ENCODE data around the gene SLBP. TPM values are rescaled to one million over a fixed set of nuclear protein-coding genes. Genes with fewer than 3 reads are reported as not detected.
"Not testable (repeated sequence)": the region's sequence is repeated elsewhere in the genome, so short reads cannot be mapped to it uniquely, and the experiment has no call there.

The SLBP gene
- polyA plus RNA-seq, 1 donor: 42.9 TPM

DNA sequence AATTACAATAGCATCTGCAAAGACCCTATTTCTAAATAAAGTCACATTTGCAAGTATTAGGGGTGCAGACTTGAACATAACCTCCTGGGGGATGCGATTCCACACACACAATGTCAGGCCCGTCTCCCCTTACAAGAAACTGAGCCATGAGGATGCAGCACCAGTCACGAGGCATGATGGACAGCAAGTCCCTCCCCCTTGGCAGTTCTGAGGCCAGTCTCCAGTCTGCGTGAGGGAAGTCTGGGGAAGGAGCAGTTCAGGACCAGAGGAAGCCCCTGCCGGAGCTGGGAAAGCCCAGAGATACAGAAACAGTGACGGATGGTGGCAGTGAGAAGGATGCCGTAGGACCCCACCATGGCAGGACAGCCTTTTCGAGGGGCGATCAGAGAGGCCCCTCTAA is 37.4 kb downstream of the SLBP start:
- Histone ChIP-seq H3K36me3 (ENCODE audit: control insufficient read depth, insufficient read depth, low read length) (no peaks in the 10 kb centered on the region), H3K27ac (ENCODE audit: low read length) (no peak overlapping the region), H3K27me3 (ENCODE audit: control insufficient read depth, insufficient read depth, low read length) (no peaks in the 10 kb centered on the region), H3K4me3 (ENCODE audit: low read length) (no peak overlapping the region), H3K4me1 (ENCODE audit: control insufficient read depth, insufficient read depth, low read length) (no peaks in the 10 kb centered on the region), H3K9me3 (ENCODE audit: control insufficient read depth, low read depth, low read length) (no peaks in the 10 kb centered on the region)
- no peak for DNase-seq
- no CpG with 5 or more reads among the region's 9 CpGs for WGBS (ENCODE audit: insufficient coverage, low lambda C conversion rate)

DNA sequence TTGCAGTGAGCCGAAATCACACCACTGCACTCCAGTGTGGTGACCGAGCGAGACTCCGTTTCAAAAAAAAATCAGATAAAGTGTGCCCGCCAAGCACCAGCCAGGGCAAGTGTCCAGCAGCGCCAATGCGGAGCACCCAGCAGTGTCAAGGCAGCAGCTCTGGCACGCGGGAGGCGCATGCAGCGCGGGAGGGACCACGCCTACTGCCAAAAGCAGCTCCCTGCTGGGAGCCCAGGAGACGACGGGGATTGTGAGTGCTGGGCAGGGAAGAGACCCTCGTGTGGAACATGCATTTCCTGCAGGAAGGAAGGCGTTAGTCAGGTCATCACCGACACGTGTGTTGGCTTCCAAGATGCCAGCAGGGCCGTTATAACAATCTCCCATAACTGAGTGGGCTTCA is 38.4 kb downstream of the SLBP start:
- Histone ChIP-seq H3K27ac (ENCODE audit: low read length) (no peak overlapping the region), H3K27me3 (ENCODE audit: control insufficient read depth, insufficient read depth, low read length) (no peaks in the 10 kb centered on the region), H3K36me3 (ENCODE audit: control insufficient read depth, insufficient read depth, low read length) (no peaks in the 10 kb centered on the region), H3K4me3 (ENCODE audit: low read length) (no peak overlapping the region), H3K9me3 (ENCODE audit: control insufficient read depth, low read depth, low read length) (no peaks in the 10 kb centered on the region), H3K4me1 (ENCODE audit: control insufficient read depth, insufficient read depth, low read length) (no peaks in the 10 kb centered on the region)
- no CpG with 5 or more reads among the region's 20 CpGs for WGBS (ENCODE audit: insufficient coverage, low lambda C conversion rate)
- DNase-seq: no peak

DNA sequence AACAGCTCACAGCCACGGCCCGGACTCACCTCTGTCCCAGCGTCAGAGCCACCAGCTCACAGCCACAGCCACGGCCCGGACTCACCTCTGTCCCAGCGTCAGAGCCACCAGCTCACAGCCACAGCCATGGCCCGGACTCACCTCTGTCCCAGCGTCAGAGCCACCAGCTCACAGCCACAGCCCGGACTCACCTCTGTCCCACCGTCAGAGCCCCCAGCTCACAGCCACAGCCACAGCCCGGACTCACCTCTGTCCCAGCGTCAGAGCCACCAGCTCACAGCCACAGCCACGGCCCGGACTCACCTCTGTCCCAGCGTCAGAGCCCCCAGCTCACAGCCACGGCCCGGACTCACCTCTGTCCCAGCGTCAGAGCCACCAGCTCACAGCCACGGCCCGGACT is 41.1 kb downstream of the SLBP start:
- WGBS (ENCODE audit: insufficient coverage, low lambda C conversion rate): no CpG with 5 or more reads among the region's 20 CpGs
- H3K27ac ChIP-seq (ENCODE audit: low read length); DNase-seq; H3K4me1 ChIP-seq (ENCODE audit: control insufficient read depth, insufficient read depth, low read length); H3K9me3 ChIP-seq (ENCODE audit: control insufficient read depth, low read depth, low read length); H3K4me3 ChIP-seq (ENCODE audit: low read length); H3K36me3 ChIP-seq (ENCODE audit: control insufficient read depth, insufficient read depth, low read length); H3K27me3 ChIP-seq (ENCODE audit: control insufficient read depth, insufficient read depth, low read length): not testable (repeated sequence)

DNA sequence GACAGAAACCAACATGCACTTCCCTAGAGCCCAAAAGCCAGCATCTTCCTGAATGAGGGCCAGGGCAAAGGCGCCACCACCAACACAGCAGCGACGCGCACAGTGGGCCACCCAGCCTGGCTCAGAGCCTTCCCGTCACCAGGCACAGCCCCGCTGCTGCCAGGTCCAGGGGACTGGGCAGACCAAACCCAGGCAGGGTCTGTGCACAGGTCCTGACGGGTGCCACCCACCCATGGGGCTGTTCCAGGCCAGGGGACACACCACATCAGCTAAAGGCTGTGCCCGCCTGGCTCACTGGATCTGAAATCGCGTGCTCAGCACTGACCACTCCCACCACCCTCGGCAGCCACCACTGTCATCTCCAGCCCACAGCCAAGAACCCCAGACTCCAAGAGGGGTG is 41.8 kb downstream of the SLBP start:
- Histone ChIP-seq H3K36me3 (ENCODE audit: control insufficient read depth, insufficient read depth, low read length) (no peaks in the 10 kb centered on the region), H3K4me3 (ENCODE audit: low read length) (no peak overlapping the region), H3K4me1 (ENCODE audit: control insufficient read depth, insufficient read depth, low read length) (no peaks in the 10 kb centered on the region), H3K27ac (ENCODE audit: low read length) (no peak overlapping the region), H3K9me3 (ENCODE audit: control insufficient read depth, low read depth, low read length) (no peaks in the 10 kb centered on the region), H3K27me3 (ENCODE audit: control insufficient read depth, insufficient read depth, low read length) (no peaks in the 10 kb centered on the region)
- WGBS (ENCODE audit: insufficient coverage, low lambda C conversion rate): no CpG with 5 or more reads among the region's 11 CpGs
- DNase-seq: no peak

DNA sequence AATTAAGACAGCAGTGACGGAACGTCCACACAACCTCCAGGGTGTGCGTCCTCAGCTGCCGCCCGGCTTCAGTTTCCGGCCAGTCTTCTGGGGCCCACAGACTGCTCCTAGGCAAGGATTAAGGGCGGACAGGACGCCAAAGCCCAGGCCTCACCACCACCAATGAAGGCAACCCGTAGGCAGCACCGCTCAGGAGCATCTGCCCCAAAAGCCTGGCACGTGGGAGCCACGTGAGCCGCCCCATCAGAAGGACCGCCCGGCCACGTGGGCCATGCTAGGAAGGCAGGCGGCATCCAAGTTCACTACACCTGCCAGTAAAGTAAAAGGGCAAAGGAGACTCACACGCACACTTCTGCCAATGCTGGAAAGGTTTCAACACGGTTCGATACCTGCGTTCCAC is 42.3 kb downstream of the SLBP start:
- no peak overlapping the region for H3K4me3 ChIP-seq (ENCODE audit: low read length)
- no peaks in the 10 kb centered on the region for H3K36me3 ChIP-seq (ENCODE audit: control insufficient read depth, insufficient read depth, low read length)
- no peaks in the 10 kb centered on the region for H3K4me1 ChIP-seq (ENCODE audit: control insufficient read depth, insufficient read depth, low read length)
- no peaks in the 10 kb centered on the region for H3K27me3 ChIP-seq (ENCODE audit: control insufficient read depth, insufficient read depth, low read length)
- no peaks in the 10 kb centered on the region for H3K9me3 ChIP-seq (ENCODE audit: control insufficient read depth, low read depth, low read length)
- no peak overlapping the region for H3K27ac ChIP-seq (ENCODE audit: low read length)
- WGBS (ENCODE audit: insufficient coverage, low lambda C conversion rate): no CpG with 5 or more reads among the region's 21 CpGs
- DNase-seq: no peak

DNA sequence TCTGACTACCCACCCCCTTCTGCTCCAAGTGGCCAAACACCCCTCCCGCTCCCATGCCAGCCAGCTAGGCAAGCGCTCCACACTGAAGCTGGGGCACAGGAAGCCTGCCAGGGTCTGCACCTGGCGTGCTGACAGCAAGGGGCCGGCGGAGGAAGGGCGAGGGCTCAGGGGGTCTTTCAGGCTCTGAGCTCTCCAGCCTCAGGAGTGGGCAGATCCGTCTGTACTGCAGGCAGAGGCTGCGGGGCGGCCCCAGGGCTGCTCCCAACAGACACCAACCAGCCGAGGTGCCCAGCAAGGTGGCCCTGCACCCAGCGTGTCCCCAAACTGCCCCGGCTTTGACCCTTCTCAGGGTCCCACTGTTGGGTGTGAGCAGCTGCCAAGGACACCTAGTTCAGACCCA is 42.8 kb downstream of the SLBP start:
- DNase-seq: no peak
- H3K4me1 ChIP-seq (ENCODE audit: control insufficient read depth, insufficient read depth, low read length): no peaks in the 10 kb centered on the region
- H3K27me3 ChIP-seq (ENCODE audit: control insufficient read depth, insufficient read depth, low read length): no peaks in the 10 kb centered on the region
- no peaks in the 10 kb centered on the region for H3K9me3 ChIP-seq (ENCODE audit: control insufficient read depth, low read depth, low read length)
- H3K36me3 ChIP-seq (ENCODE audit: control insufficient read depth, insufficient read depth, low read length): no peaks in the 10 kb centered on the region
- no peak overlapping the region for H3K27ac ChIP-seq (ENCODE audit: low read length)
- no peak overlapping the region for H3K4me3 ChIP-seq (ENCODE audit: low read length)
- no CpG with 5 or more reads among the region's 12 CpGs for WGBS (ENCODE audit: insufficient coverage, low lambda C conversion rate)

DNA sequence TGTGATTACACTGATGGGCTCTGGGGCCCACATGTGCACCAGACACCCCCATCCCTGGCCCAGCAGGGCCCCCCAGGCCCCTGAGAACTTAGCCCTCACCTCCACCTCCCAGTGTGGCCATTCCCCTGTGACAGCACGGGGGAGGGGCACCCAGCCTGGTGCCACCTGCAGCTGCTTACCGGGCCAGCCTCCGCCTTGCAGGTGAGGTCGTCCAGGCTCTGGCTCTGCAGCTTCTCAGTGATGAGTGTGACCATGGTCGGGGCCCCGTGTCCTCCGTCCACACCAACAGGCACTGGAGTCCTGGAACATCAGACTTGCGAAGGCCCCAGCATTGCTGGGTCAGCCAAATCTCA is 43.7 kb downstream of the SLBP start:
- Histone ChIP-seq H3K9me3 (ENCODE audit: control insufficient read depth, low read depth, low read length) (no peaks in the 10 kb centered on the region), H3K4me3 (ENCODE audit: low read length) (no peak overlapping the region), H3K27me3 (ENCODE audit: control insufficient read depth, insufficient read depth, low read length) (no peaks in the 10 kb centered on the region), H3K27ac (ENCODE audit: low read length) (no peak overlapping the region), H3K36me3 (ENCODE audit: control insufficient read depth, insufficient read depth, low read length) (no peaks in the 10 kb centered on the region), H3K4me1 (ENCODE audit: control insufficient read depth, insufficient read depth, low read length) (no peaks in the 10 kb centered on the region)
- no CpG with 5 or more reads among the region's 8 CpGs for WGBS (ENCODE audit: insufficient coverage, low lambda C conversion rate)
- DNase-seq: no peak

DNA sequence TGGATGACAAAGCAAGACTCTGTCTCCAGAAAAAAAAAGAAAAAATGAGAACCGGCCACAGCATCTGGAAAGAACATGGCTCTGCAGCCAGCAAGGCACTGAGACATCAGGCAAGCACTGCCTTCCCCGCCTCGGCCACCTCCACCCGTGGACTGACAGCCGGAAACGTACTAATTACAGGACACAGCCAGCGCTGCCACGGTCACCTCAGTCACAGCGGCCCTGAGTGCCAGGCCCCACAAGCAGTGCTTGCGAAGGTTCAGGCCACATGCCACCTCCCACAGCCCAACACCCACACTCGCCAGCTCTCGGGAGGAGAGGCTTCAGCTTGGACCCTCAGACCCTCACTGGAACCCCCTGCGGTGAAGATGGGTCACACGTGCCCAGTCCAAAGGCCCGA is 44.8 kb downstream of the SLBP start:
- no peak overlapping the region for H3K4me3 ChIP-seq (ENCODE audit: low read length)
- no peak for DNase-seq
- no peaks in the 10 kb centered on the region for H3K36me3 ChIP-seq (ENCODE audit: control insufficient read depth, insufficient read depth, low read length)
- H3K27me3 ChIP-seq (ENCODE audit: control insufficient read depth, insufficient read depth, low read length): no peaks in the 10 kb centered on the region
- no CpG with 5 or more reads among the region's 15 CpGs for WGBS (ENCODE audit: insufficient coverage, low lambda C conversion rate)
- no peaks in the 10 kb centered on the region for H3K9me3 ChIP-seq (ENCODE audit: control insufficient read depth, low read depth, low read length)
- H3K27ac ChIP-seq (ENCODE audit: low read length): no peak overlapping the region
- no peaks in the 10 kb centered on the region for H3K4me1 ChIP-seq (ENCODE audit: control insufficient read depth, insufficient read depth, low read length)

DNA sequence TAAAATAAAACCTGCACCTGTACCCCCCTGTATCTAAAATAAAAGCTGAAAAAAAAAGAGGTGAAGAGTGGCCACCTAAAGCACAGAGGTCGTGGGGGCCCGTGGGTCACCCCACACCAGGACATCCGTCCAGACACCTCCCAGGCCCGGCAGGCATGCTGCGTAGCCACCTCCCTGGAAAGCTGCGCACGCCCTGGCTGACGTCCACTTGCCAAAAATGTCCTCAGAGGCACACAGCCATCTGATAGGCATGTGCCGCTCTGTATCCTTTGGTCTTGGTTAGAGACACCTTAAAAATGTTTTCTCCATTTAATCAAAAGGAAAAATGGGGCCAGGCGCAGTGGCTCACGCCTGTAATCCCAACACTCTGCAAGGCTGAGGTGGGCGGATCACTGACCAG is 45.7 kb downstream of the SLBP start:
- no peak for DNase-seq
- no peaks in the 10 kb centered on the region for H3K9me3 ChIP-seq (ENCODE audit: control insufficient read depth, low read depth, low read length)
- no peak overlapping the region for H3K27ac ChIP-seq (ENCODE audit: low read length)
- WGBS (ENCODE audit: insufficient coverage, low lambda C conversion rate): no CpG with 5 or more reads among the region's 12 CpGs
- no peaks in the 10 kb centered on the region for H3K36me3 ChIP-seq (ENCODE audit: control insufficient read depth, insufficient read depth, low read length)
- H3K4me3 ChIP-seq (ENCODE audit: low read length): no peak overlapping the region
- no peaks in the 10 kb centered on the region for H3K27me3 ChIP-seq (ENCODE audit: control insufficient read depth, insufficient read depth, low read length)
- no peaks in the 10 kb centered on the region for H3K4me1 ChIP-seq (ENCODE audit: control insufficient read depth, insufficient read depth, low read length)

DNA sequence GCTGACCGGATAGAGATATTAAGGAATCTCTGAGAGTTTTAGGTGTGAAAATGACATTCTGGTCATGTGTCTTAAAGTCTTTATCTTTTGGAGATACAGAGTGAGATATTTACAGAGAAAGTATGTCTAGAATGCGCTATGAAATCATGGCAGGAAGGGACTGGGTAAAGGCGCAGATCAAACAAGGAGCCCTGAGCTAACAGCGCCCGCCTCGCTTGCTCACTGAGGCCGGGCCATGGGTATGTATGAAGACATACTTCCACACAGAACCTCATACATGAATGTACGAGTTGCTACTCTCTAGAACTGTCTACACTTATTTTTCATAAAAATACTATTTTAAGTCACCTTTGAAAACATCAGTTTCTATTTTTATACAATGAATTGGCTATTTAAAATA is 48.0 kb downstream of the SLBP start:
- Histone ChIP-seq H3K36me3 (ENCODE audit: control insufficient read depth, insufficient read depth, low read length) (no peaks in the 10 kb centered on the region), H3K27me3 (ENCODE audit: control insufficient read depth, insufficient read depth, low read length) (no peaks in the 10 kb centered on the region), H3K4me1 (ENCODE audit: control insufficient read depth, insufficient read depth, low read length) (no peaks in the 10 kb centered on the region), H3K4me3 (ENCODE audit: low read length) (no peak overlapping the region), H3K9me3 (ENCODE audit: control insufficient read depth, low read depth, low read length) (no peaks in the 10 kb centered on the region), H3K27ac (ENCODE audit: low read length) (no peak overlapping the region)
- no peak for DNase-seq
- 60% methylated on average over 1 of the region's 8 CpGs for WGBS (ENCODE audit: insufficient coverage, low lambda C conversion rate)

DNA sequence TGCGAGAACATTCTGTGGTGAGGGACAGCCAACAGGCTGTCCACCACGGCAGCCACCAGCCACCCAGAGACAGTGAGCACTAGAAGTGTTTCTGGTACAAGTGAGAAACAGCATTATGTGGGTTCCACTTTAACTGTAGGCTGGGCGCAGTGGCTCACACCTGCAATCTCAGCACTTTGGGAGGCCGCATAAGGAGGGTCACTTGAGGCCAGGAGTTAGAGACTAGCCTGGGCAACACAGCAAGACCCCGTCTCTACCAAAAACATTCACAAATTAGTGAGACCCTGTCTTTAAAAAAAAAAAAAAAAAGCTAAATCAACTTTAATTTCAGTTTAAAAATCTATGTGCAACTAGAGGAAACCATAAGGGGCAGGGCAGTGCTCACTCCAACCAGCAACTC is 48.6 kb downstream of the SLBP start:
- H3K27me3 ChIP-seq (ENCODE audit: control insufficient read depth, insufficient read depth, low read length): no peaks in the 10 kb centered on the region
- no peak overlapping the region for H3K4me3 ChIP-seq (ENCODE audit: low read length)
- no peak overlapping the region for H3K27ac ChIP-seq (ENCODE audit: low read length)
- H3K9me3 ChIP-seq (ENCODE audit: control insufficient read depth, low read depth, low read length): no peaks in the 10 kb centered on the region
- H3K36me3 ChIP-seq (ENCODE audit: control insufficient read depth, insufficient read depth, low read length): no peaks in the 10 kb centered on the region
- DNase-seq: no peak
- WGBS (ENCODE audit: insufficient coverage, low lambda C conversion rate): 100% methylated on average over 1 of the region's 5 CpGs
- H3K4me1 ChIP-seq (ENCODE audit: control insufficient read depth, insufficient read depth, low read length): no peaks in the 10 kb centered on the region

Measured in large intestine (tissue), 3 donors.